Gastrocnemius medialis (tissue), 4 donors: ENCODE data around the gene KIAA1614.

Source experiments
- CTCF ChIP-seq, 5 experiments: fragments of 450-650 bp in 3 of 5; fragments of 200-600 bp in 2 of 5; sonication (generic) in 2 of 5; IDR thresholded peaks in 4 of 5; conservative IDR thresholded peaks in 1 of 5; 1 replicate in 4 of 5; 2 replicates in 1 of 5; pipeline ENCODE4 v1.5.1; 2016 to 2019; ENCODE audit warnings: antibody characterized with exemption in 5 of 5, mild to moderate bottlenecking in 3 of 5, moderate library complexity in 3 of 5
- POLR2A ChIP-seq, 2 donors: fragments of 450-650 bp; IDR thresholded peaks; one replicate each; pipeline ENCODE4 v1.6.1; 2017; ENCODE audit warnings: antibody characterized with exemption in 2 of 2, mild to moderate bottlenecking in 2 of 2, moderate library complexity in 2 of 2

- TF ChIP-seq CTCF (IDR thresholded peaks at IDR 0.05 in 4 of 5, conservative IDR thresholded peaks at IDR 0.05 in 1 of 5) (no peak), POLR2A (IDR thresholded peaks at IDR 0.05) (no peak)
Observed at GRCh38 chr1:180966312-180966711, 53.6 kb downstream of the KIAA1614 start.
